ENCODE measurements around the gene ARAP1. TPM values are rescaled to one million over a fixed set of nuclear protein-coding genes. Genes with fewer than 3 reads are reported as not detected.

ARAP1 gene
- polyA plus RNA-seq, 1 donor from 2014 or later, result 3.5 TPM

GRCh38 chr11:72641522-72642042 lies 110.6 kb downstream of the ARAP1 start:
- no peak overlapping the region for H3K27ac ChIP-seq (ENCODE audit: low read length)
- TF ChIP-seq SMC3 (conservative IDR thresholded peaks at IDR 0.05; ENCODE audit: poor library complexity) (no peak), TAF1 (IDR thresholded peaks at IDR 0.05; ENCODE audit: low read depth) (no peak), POLR2AphosphoS5 (IDR thresholded peaks at IDR 0.05) (no peak), EP300 (conservative IDR thresholded peaks at IDR 0.05; ENCODE audit: poor library complexity, severe bottlenecking) (no peak)
- peak overlapping the region; percentile 56 for H3K4me3 ChIP-seq (ENCODE audit: low read length)
- H3K4me2 ChIP-seq (ENCODE audit: low read length), result no peak overlapping the region
- H3K27me3 ChIP-seq (ENCODE audit: insufficient read depth, low read depth, low read length), result peaks cover 35% of the 10 kb centered on the region
- H3K9me2 ChIP-seq (ENCODE audit: insufficient read depth, low read length), result no peaks in the 10 kb centered on the region
- no peaks in the 10 kb centered on the region for H3K79me2 ChIP-seq (replicated peaks; ENCODE audit: insufficient read depth, low read length)
- H3F3A ChIP-seq (ENCODE audit: insufficient read depth, low read length, poor library complexity, severe bottlenecking), result no peaks in the 10 kb centered on the region
- H3K9ac ChIP-seq (ENCODE audit: low read length), result no peak overlapping the region
- no peak overlapping the region for H2AFZ ChIP-seq (ENCODE audit: low read depth, low read length)
- H3K36me3 ChIP-seq (ENCODE audit: insufficient read depth, low read length), result no peaks in the 10 kb centered on the region
- no peaks in the 10 kb centered on the region for H3K9me3 ChIP-seq (ENCODE audit: low read length)
- no peaks in the 10 kb centered on the region for H4K20me1 ChIP-seq (ENCODE audit: insufficient read depth)

GRCh38 chr11:72639502-72640375 lies 112.5 kb downstream of the ARAP1 start:
- no peak overlapping the region for H2AFZ ChIP-seq (ENCODE audit: low read depth, low read length)
- no peak overlapping the region for H3K4me3 ChIP-seq (ENCODE audit: low read length)
- H4K20me1 ChIP-seq (ENCODE audit: insufficient read depth), result no peaks in the 10 kb centered on the region
- no peak overlapping the region for H3K27ac ChIP-seq (ENCODE audit: low read length)
- H3K9me2 ChIP-seq (ENCODE audit: insufficient read depth, low read length), result no peaks in the 10 kb centered on the region
- no peak overlapping the region for H3K9ac ChIP-seq (ENCODE audit: low read length)
- H3K27me3 ChIP-seq (ENCODE audit: insufficient read depth, low read depth, low read length), result peaks cover 35% of the 10 kb centered on the region
- TF ChIP-seq MXI1 (conservative IDR thresholded peaks at IDR 0.05; ENCODE audit: poor library complexity, severe bottlenecking) (no peak), POLR2AphosphoS5 (IDR thresholded peaks at IDR 0.05) (no peak), TAF1 (IDR thresholded peaks at IDR 0.05; ENCODE audit: low read depth) (no peak), CTCF (IDR thresholded peaks at IDR 0.05; ENCODE audit: poor library complexity, severe bottlenecking) (no peak)
- TF ChIP-seq, protein P1, sequence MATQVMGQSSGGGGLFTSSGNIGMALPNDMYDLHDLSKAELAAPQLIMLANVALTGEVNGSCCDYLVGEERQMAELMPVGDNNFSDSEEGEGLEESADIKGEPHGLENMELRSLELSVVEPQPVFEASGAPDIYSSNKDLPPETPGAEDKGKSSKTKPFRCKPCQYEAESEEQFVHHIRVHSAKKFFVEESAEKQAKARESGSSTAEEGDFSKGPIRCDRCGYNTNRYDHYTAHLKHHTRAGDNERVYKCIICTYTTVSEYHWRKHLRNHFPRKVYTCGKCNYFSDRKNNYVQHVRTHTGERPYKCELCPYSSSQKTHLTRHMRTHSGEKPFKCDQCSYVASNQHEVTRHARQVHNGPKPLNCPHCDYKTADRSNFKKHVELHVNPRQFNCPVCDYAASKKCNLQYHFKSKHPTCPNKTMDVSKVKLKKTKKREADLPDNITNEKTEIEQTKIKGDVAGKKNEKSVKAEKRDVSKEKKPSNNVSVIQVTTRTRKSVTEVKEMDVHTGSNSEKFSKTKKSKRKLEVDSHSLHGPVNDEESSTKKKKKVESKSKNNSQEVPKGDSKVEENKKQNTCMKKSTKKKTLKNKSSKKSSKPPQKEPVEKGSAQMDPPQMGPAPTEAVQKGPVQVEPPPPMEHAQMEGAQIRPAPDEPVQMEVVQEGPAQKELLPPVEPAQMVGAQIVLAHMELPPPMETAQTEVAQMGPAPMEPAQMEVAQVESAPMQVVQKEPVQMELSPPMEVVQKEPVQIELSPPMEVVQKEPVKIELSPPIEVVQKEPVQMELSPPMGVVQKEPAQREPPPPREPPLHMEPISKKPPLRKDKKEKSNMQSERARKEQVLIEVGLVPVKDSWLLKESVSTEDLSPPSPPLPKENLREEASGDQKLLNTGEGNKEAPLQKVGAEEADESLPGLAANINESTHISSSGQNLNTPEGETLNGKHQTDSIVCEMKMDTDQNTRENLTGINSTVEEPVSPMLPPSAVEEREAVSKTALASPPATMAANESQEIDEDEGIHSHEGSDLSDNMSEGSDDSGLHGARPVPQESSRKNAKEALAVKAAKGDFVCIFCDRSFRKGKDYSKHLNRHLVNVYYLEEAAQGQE (IDR thresholded peaks at IDR 0.05; ENCODE audit: borderline replicate concordance), result no peak
- H3F3A ChIP-seq (ENCODE audit: insufficient read depth, low read length, poor library complexity, severe bottlenecking), result no peaks in the 10 kb centered on the region
- no peaks in the 10 kb centered on the region for H3K36me3 ChIP-seq (ENCODE audit: insufficient read depth, low read length)
- H3K4me2 ChIP-seq (ENCODE audit: low read length), result no peak overlapping the region
- no peaks in the 10 kb centered on the region for H3K9me3 ChIP-seq (ENCODE audit: low read length)
- H3K79me2 ChIP-seq (replicated peaks; ENCODE audit: insufficient read depth, low read length), result no peaks in the 10 kb centered on the region

DNA sequence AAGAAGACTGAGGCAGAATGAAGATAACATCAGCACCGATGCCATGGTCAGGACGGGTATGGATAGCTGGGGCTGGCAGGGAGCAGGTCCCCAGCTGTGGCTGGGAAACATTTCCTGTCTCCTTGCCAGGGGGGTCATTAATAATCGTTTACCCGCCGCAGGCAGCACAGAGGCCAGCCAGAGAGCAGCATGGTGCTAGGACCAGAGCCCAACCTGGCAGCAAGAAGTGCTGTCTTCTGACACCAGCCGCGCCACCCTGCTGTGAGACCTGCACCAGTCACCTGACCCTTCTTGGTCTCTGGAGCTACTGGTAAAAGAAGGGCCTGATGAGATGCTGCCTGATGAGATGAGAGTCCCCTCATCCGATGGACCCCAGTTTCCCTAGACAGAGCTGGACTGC lies 114.3 kb downstream of the ARAP1 start:
- TF ChIP-seq EZH2 (IDR thresholded peaks at IDR 0.05; ENCODE audit: borderline replicate concordance, insufficient read depth, low read length, poor library complexity, severe bottlenecking), result no peak
- TF ChIP-seq, protein P1 (IDR thresholded peaks at IDR 0.05; ENCODE audit: borderline replicate concordance), result no peak
- no peak for TF ChIP-seq MXI1 (conservative IDR thresholded peaks at IDR 0.05; ENCODE audit: poor library complexity, severe bottlenecking)
- no peak for TF ChIP-seq RAD21 (conservative IDR thresholded peaks at IDR 0.05)
- no peak for TF ChIP-seq TAF1 (IDR thresholded peaks at IDR 0.05; ENCODE audit: low read depth)
- TF ChIP-seq EP300 (conservative IDR thresholded peaks at IDR 0.05; ENCODE audit: poor library complexity, severe bottlenecking), result no peak
- no peak for TF ChIP-seq POLR2AphosphoS5 (IDR thresholded peaks at IDR 0.05)
- Histone ChIP-seq H3K9ac (ENCODE audit: low read length) (no peak overlapping the region), H3K36me3 (ENCODE audit: insufficient read depth, low read length) (no peaks in the 10 kb centered on the region), H3K9me3 (ENCODE audit: low read length) (no peaks in the 10 kb centered on the region), H3K79me2 (replicated peaks; ENCODE audit: insufficient read depth, low read length) (no peaks in the 10 kb centered on the region), H3F3A (ENCODE audit: insufficient read depth, low read length, poor library complexity, severe bottlenecking) (no peaks in the 10 kb centered on the region), H3K9me2 (ENCODE audit: insufficient read depth, low read length) (no peaks in the 10 kb centered on the region), H3K27ac (ENCODE audit: low read length) (no peak overlapping the region), H3K27me3 (ENCODE audit: insufficient read depth, low read depth, low read length) (peaks cover 25% of the 10 kb centered on the region), H3K4me3 (ENCODE audit: low read length) (no peak overlapping the region), H3K4me2 (ENCODE audit: low read length) (no peak overlapping the region), H4K20me1 (ENCODE audit: insufficient read depth) (no peaks in the 10 kb centered on the region), H2AFZ (ENCODE audit: low read depth, low read length) (no peak overlapping the region)

Data from neural cell (in vitro differentiated cells).